ENCODE data around the gene BMP10.

Gene BMP10

GRCh38 chr2:68831686-68832232 lies 39.4 kb downstream of the BMP10 start:
- TF ChIP-seq CTCF (IDR thresholded peaks at IDR 0.05; ENCODE audit: low read depth, low read length): no peak
- no peak overlapping the region for H3K4me3 ChIP-seq (ENCODE audit: low read depth, low read length)

DNA sequence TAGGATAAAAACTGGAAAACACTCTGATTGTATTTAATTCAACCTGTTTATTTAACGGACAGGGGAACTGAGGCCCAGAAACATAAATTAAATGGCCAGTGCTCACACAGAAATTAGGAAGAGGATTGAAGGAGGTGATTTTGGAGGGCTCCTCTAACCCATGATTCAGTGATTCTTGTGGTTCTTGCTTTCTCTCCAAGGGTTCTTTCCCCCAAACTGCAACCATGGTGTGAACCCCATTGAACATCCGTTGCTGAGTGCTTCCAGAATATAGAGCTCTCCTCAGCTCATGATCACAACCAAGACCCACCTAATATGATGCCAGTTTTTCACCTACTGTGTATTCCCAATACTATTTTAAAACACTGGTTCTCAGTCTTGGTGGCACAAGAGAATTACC lies 41.4 kb downstream of the BMP10 start:
- TF ChIP-seq CTCF (IDR thresholded peaks at IDR 0.05; ENCODE audit: low read depth, low read length): no peak
- no peak overlapping the region for H3K4me3 ChIP-seq (ENCODE audit: low read depth, low read length)

DNA sequence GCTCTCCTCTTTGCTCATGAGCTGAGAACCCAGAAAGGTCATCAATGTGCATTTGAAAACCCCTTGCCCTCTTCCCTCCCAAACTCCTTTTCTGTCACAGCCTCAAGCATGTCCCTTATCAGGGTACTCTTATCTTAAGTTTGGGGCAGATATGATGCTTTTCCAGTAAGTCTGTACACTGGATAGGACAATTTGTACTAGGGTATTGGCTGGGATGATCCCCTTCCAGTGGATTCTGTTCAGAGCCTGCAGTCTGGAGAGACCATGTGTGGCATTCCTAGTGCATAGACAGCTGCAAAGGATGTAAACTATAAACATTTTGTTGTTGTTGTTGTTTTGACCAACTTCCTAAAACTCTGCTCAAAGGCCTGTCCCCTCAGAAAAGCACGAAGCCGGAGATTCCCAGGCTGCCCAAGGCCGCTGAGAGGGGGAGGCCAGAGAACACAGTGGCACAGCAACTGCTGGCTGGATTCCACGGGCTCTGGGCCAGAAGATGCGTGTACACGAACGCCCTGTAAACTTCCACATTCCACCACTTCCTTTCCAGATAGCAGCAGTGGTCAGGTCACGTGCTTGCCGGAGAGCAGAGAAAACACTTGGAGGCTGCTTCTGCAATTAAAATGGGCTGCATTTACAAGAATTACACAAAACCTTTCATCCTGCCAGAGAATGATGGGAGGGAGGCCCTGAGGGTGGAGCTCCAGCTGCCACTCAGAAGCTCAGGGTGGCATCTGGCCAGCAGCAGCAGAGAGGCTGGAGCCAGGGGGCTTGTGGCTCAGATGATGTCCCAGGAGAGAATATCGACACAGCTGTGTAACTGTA lies 42.1 kb downstream of the BMP10 start:
- no peak for TF ChIP-seq CTCF (IDR thresholded peaks at IDR 0.05; ENCODE audit: low read depth, low read length)
- no peak overlapping the region for H3K4me3 ChIP-seq (ENCODE audit: low read depth, low read length)

- no peak for TF ChIP-seq CTCF (IDR thresholded peaks at IDR 0.05; ENCODE audit: low read depth, low read length)
- H3K4me3 ChIP-seq (ENCODE audit: low read depth, low read length): no peak overlapping the region
These were observed 43.5 kb downstream of the BMP10 start for GRCh38 chr2:68827666-68828065.

- TF ChIP-seq CTCF (IDR thresholded peaks at IDR 0.05; ENCODE audit: low read depth, low read length): no peak
- H3K4me3 ChIP-seq (ENCODE audit: low read depth, low read length): no peak overlapping the region
These were observed 45.3 kb downstream of the BMP10 start for GRCh38 chr2:68825866-68826265.

DNA sequence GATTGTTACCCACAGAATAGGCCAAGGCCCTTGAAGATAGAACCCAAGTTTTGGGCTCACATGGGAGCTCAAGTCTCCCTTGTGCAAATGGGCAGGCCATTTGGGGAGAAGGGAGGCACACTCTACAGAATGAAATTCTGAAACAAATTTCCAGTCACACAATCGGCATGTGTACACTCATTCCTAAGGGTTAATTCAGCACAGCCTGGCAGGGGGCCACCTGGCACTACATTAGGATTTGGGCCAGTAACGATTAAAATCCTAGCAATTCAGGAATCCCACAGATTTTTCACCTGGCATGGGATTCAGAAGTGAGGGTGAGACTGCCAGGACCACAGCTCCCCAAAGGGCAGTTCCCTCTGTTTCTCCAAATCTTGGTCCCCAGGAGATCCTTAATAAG lies 46.4 kb downstream of the BMP10 start:
- H3K4me3 ChIP-seq (ENCODE audit: low read depth, low read length): no peak overlapping the region
- no peak for TF ChIP-seq CTCF (IDR thresholded peaks at IDR 0.05; ENCODE audit: low read depth, low read length)

GRCh38 chr2:68822207-68822872 lies 48.9 kb downstream of the BMP10 start:
- no peak for TF ChIP-seq CTCF (IDR thresholded peaks at IDR 0.05; ENCODE audit: low read depth, low read length)
- no peak overlapping the region for H3K4me3 ChIP-seq (ENCODE audit: low read depth, low read length)
